Calu3 (cell line): ENCODE results near the gene VSTM2A. TPM values are rescaled to one million over a fixed set of nuclear protein-coding genes. Genes with fewer than 3 reads are reported as not detected.

Experiments
- BruUV-seq: library from RNA; stranded (reverse); fragments of 400-500 nt; replicated peaks from 2 replicates; lab custom pipeline; 2021; lab: Mats Ljungman, UMichigan
- CTCF ChIA-PET: fragments of 300-600 bp; sonication (Branson Sonifier 250); formaldehyde crosslinking; loops from one replicate; lab custom pipeline; 2022; ENCODE audit warnings: antibody characterized with exemption; lab: Charles Lee
- DNase-seq: peaks from one replicate; pipeline ENCODE4 v3.0.0; 2022
- H3K27ac Mint-ChIP-seq: one replicate; pipeline ENCODE4 v1.8.0; 2022; ENCODE audit warnings: mixed read lengths; ENCODE audit not compliant: unreplicated experiment
- H3K27me3 Mint-ChIP-seq: one replicate; pipeline ENCODE4 v1.8.0; 2022; ENCODE audit warnings: mixed read lengths; ENCODE audit not compliant: unreplicated experiment
- H3K36me3 Mint-ChIP-seq: one replicate; pipeline ENCODE4 v1.8.0; 2022; ENCODE audit warnings: mild to moderate bottlenecking, moderate library complexity, mixed read lengths; ENCODE audit not compliant: insufficient read depth, unreplicated experiment
- H3K4me1 Mint-ChIP-seq: one replicate; pipeline ENCODE4 v1.8.0; 2022; ENCODE audit warnings: mild to moderate bottlenecking, low read depth, mixed read lengths; ENCODE audit not compliant: unreplicated experiment
- H3K4me3 Mint-ChIP-seq: one replicate; pipeline ENCODE4 v1.8.0; 2022; ENCODE audit warnings: mild to moderate bottlenecking, low read depth, moderate library complexity, mixed read lengths; ENCODE audit not compliant: unreplicated experiment
- H3K9me3 Mint-ChIP-seq: one replicate; pipeline ENCODE4 v1.8.0; 2022; ENCODE audit warnings: low read depth, mixed read lengths; ENCODE audit not compliant: unreplicated experiment
- intact Hi-C: fragments of 100-400 bp; cut with micrococcal nuclease; formaldehyde crosslinking; loops from one replicate; pipeline ENCODE4 v1.10.0; 2022; ENCODE audit not compliant: unreplicated experiment
- total RNA-seq: library from RNA; stranded (reverse); gene quantifications from 2 replicates; pipeline ENCODE4 v1.2.3, GENCODE V29; 2022
- TF ChIP-seq, protein P1 (sequence below): fragments of 200-600 bp; IDR thresholded peaks from one replicate; pipeline ENCODE4 v1.8.0; 2022; ENCODE audit warnings: antibody characterized with exemption; ENCODE audit not compliant: unreplicated experiment

The VSTM2A gene
- total RNA-seq, 1 experiment from 2014 or later = not detected

DNA sequence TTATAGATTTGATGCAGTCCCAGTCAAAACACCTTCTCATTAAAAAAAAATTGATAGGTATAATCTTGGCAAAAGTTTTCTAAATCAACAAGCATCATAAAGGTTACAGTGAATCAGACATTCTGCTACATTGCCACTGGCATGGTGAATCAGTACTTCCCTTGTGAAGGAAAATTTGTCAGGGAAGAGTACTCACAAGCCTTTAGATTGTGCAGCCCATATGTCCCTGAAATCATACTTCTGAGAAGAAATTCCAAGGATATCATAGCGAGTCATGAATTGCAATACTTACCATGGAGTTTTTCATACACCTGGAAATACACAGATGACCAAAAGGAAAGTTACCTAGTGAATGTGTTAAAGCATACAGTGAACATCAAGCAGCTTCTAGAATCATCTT, 17.2 kb downstream of the VSTM2A start:
- intact Hi-C loops = loop anchor here (10.0 kb wide), 1 partner anchor 705 kb away; no protein-coding TSS in a partner anchor
- CTCF ChIA-PET = no interaction called here
- Mint-ChIP-seq H3K27me3 (peaks cover 16% of the 10 kb centered on the region), H3K27ac (no peak overlapping the region), H3K36me3 (no peaks in the 10 kb centered on the region), H3K4me1 (peaks cover 8% of the 10 kb centered on the region), H3K4me3 (no peak overlapping the region), H3K9me3 (no peaks in the 10 kb centered on the region)
- DNase-seq = no peak
- TF ChIP-seq, protein P1, sequence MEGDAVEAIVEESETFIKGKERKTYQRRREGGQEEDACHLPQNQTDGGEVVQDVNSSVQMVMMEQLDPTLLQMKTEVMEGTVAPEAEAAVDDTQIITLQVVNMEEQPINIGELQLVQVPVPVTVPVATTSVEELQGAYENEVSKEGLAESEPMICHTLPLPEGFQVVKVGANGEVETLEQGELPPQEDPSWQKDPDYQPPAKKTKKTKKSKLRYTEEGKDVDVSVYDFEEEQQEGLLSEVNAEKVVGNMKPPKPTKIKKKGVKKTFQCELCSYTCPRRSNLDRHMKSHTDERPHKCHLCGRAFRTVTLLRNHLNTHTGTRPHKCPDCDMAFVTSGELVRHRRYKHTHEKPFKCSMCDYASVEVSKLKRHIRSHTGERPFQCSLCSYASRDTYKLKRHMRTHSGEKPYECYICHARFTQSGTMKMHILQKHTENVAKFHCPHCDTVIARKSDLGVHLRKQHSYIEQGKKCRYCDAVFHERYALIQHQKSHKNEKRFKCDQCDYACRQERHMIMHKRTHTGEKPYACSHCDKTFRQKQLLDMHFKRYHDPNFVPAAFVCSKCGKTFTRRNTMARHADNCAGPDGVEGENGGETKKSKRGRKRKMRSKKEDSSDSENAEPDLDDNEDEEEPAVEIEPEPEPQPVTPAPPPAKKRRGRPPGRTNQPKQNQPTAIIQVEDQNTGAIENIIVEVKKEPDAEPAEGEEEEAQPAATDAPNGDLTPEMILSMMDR = no peak
- no TSS peak for BruUV-seq

DNA sequence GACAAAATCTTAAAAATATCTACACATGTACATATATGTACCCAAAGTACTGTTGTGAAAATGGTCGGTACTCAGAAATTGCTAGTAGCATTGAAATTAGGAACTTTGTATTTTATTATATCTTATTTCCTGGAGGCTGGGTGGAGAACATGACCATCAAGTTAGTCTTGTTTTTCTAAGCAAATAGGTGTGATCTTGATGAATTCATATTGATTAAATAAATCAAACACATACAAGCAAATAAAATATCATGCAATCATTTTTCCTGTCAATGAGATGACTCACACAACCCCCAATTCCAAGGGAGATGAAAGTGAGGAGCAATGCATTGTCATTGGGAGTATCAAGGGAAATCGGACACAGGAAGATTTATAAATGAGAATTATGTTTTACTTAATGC, 18.0 kb downstream of the VSTM2A start:
- BruUV-seq = no TSS peak
- TF ChIP-seq, protein P1 = no peak
- no peak overlapping the region for H3K27ac Mint-ChIP-seq
- no peak for DNase-seq
- intact Hi-C loops = loop anchor here (5.0 kb wide), 2 partner anchors 122 to 197 kb away; partner anchors contain the start of gene SEC61G
- H3K9me3 Mint-ChIP-seq = no peaks in the 10 kb centered on the region
- CTCF ChIA-PET = no interaction called here
- peaks cover 8% of the 10 kb centered on the region for H3K27me3 Mint-ChIP-seq
- peaks cover 8% of the 10 kb centered on the region for H3K4me1 Mint-ChIP-seq
- H3K36me3 Mint-ChIP-seq = no peaks in the 10 kb centered on the region
- no peak overlapping the region for H3K4me3 Mint-ChIP-seq

- no peaks in the 10 kb centered on the region for H3K36me3 Mint-ChIP-seq
Observed at GRCh38 chr7:54560723-54561122, 18.5 kb downstream of the VSTM2A start.

GRCh38 chr7:54563329-54563916, 21.2 kb downstream of the VSTM2A start:
- DNase-seq = no peak
- Mint-ChIP-seq H3K9me3 (no peaks in the 10 kb centered on the region), H3K4me3 (no peak overlapping the region), H3K27me3 (no peaks in the 10 kb centered on the region), H3K27ac (no peak overlapping the region), H3K36me3 (no peaks in the 10 kb centered on the region), H3K4me1 (peaks cover 8% of the 10 kb centered on the region)
- no TSS peak for BruUV-seq
- TF ChIP-seq, protein P1 = no peak
- CTCF ChIA-PET = no interaction called here
- intact Hi-C loops = loop anchor here (5.0 kb wide), 2 partner anchors 119 to 194 kb away; partner anchors contain the start of gene SEC61G

More at GRCh38 chr7:54560723-54561122, 18.5 kb downstream of the VSTM2A start:
- no peak for DNase-seq
- Mint-ChIP-seq H3K4me1 (peaks cover 8% of the 10 kb centered on the region), H3K27me3 (peaks cover 3% of the 10 kb centered on the region), H3K9me3 (no peaks in the 10 kb centered on the region), H3K4me3 (no peak overlapping the region), H3K27ac (no peak overlapping the region)
- intact Hi-C loops = loop anchor here (5.0 kb wide), 2 partner anchors 122 to 197 kb away; partner anchors contain the start of gene SEC61G
- TF ChIP-seq, protein P1 = no peak
- CTCF ChIA-PET = no interaction called here
- BruUV-seq = no TSS peak
